ENCODE measurements around the gene TBC1D3I.
"Not testable (repeated sequence)": the region's sequence is repeated elsewhere in the genome, so short reads cannot be mapped to it uniquely, and the experiment has no call there.

The TBC1D3I gene

GRCh38 chr17:36264470-36264869, at the start of gene TBC1D3I:
Gene TBC1D3I (minus strand): TSS chr17:36264570. CDS start chr17:36262985, 1,585 bp downstream.
- not testable (repeated sequence) for DNase-seq

- DNase-seq = not testable (repeated sequence)
Measured at GRCh38 chr17:36295161-36295560, 30.8 kb upstream of the TBC1D3I start.

GRCh38 chr17:36289965-36290612, 25.7 kb upstream of the TBC1D3I start:
- DNase-seq = not testable (repeated sequence)

GRCh38 chr17:36284219-36284618, 19.8 kb upstream of the TBC1D3I start:
- DNase-seq = not testable (repeated sequence)

GRCh38 chr17:36283256-36283655, 18.9 kb upstream of the TBC1D3I start:
- not testable (repeated sequence) for DNase-seq

GRCh38 chr17:36242046-36242445, 22.3 kb downstream of the TBC1D3I start:
- DNase-seq = not testable (repeated sequence)

GRCh38 chr17:36229644-36230043, 34.7 kb downstream of the TBC1D3I start:
- not testable (repeated sequence) for DNase-seq

GRCh38 chr17:36222967-36223366, 41.4 kb downstream of the TBC1D3I start:
- DNase-seq = not testable (repeated sequence)

GRCh38 chr17:36221581-36222100, 42.7 kb downstream of the TBC1D3I start:
- not testable (repeated sequence) for DNase-seq

GRCh38 chr17:36220737-36221580, 43.4 kb downstream of the TBC1D3I start:
- DNase-seq = not testable (repeated sequence)

GRCh38 chr17:36219556-36219955, 44.8 kb downstream of the TBC1D3I start:
- not testable (repeated sequence) for DNase-seq

GRCh38 chr17:36215406-36216308, 48.7 kb downstream of the TBC1D3I start:
- DNase-seq = not testable (repeated sequence)

GRCh38 chr17:36214918-36215317, 49.5 kb downstream of the TBC1D3I start:
- DNase-seq = no peak

GRCh38 chr17:36213695-36214094, 50.7 kb downstream of the TBC1D3I start:
- no peak for DNase-seq

- no peak for DNase-seq
Measured at GRCh38 chr17:36212966-36213365, 51.4 kb downstream of the TBC1D3I start.

- no peak for DNase-seq
Measured at GRCh38 chr17:36212272-36212605, 52.1 kb downstream of the TBC1D3I start.

- not testable (repeated sequence) for DNase-seq
Measured at GRCh38 chr17:36211484-36212271, 52.7 kb downstream of the TBC1D3I start.

- not testable (repeated sequence) for DNase-seq
Measured at GRCh38 chr17:36210439-36211211, 53.7 kb downstream of the TBC1D3I start, which contains the start of gene CCL4L2. Gene CCL4L2 (plus strand): TSS chr17:36211063.

GRCh38 chr17:36209575-36209974, 54.8 kb downstream of the TBC1D3I start:
- no peak for DNase-seq

GRCh38 chr17:36207383-36207782, 57.0 kb downstream of the TBC1D3I start:
- DNase-seq = not testable (repeated sequence)

GRCh38 chr17:36206486-36206821, 57.9 kb downstream of the TBC1D3I start:
- DNase-seq = not testable (repeated sequence)

Measured in SW 1271 (cell line).